ENCODE measurements around the gene NECTIN2. TPM values are rescaled to one million over a fixed set of nuclear protein-coding genes. Genes with fewer than 3 reads are reported as not detected.

Gene NECTIN2
- total RNA-seq, result 63.9 and 70.1 TPM in 2 replicates

GRCh38 chr19:44845612-44846454 is at the start of gene NECTIN2:
NECTIN2 (plus strand) TSS chr19:44846297; CDS start chr19:44846526, 229 bp downstream.

GRCh38 chr19:44808463-44809371 is 37.4 kb upstream of the NECTIN2 start, which contains the start of gene BCAM:
BCAM (plus strand) TSS chr19:44809103; CDS start chr19:44809125, 22 bp downstream.

GRCh38 chr19:44891016-44891882 is 45.2 kb downstream of the NECTIN2 start, which contains the start of gene TOMM40:
TOMM40 (plus strand) TSS chr19:44891254; CDS start chr19:44891416, 162 bp downstream.

GRCh38 chr19:44905437-44906160 is 59.5 kb downstream of the NECTIN2 start, which contains the start of gene APOE:
APOE (plus strand) TSS chr19:44905796; CDS start chr19:44906625, 829 bp downstream.

GRCh38 chr19:44914433-44915206 is 68.5 kb downstream of the NECTIN2 start, which contains the start of gene APOC1:
APOC1 (plus strand) TSS chr19:44914608; CDS start chr19:44914892, 284 bp downstream.

Other genes starting within 250 kb of the NECTIN2 start
- gene IGSF23, start 232.7 kb upstream of the NECTIN2 start, total RNA-seq, result not detected in 2 replicates
- gene PVR, start 202.4 kb upstream of the NECTIN2 start, total RNA-seq, result 13.4 and 15.8 TPM in 2 replicates
- gene CEACAM19, start 174.8 kb upstream of the NECTIN2 start, total RNA-seq, result 1.2 and 1.4 TPM in 2 replicates
- gene CEACAM16, start 147.1 kb upstream of the NECTIN2 start, total RNA-seq, result not detected in 2 replicates
- gene BCL3, start 97.6 kb upstream of the NECTIN2 start, total RNA-seq, result 30.3 and 34.7 TPM in 2 replicates
- not detected in 2 replicates for gene CBLC, start 68.4 kb upstream of the NECTIN2 start, total RNA-seq
- 14.3 and 15.0 TPM in 2 replicates for gene BCAM, start 37.2 kb upstream of the NECTIN2 start, total RNA-seq
- 43.9 and 47.5 TPM in 2 replicates for gene TOMM40, start 45.0 kb downstream of the NECTIN2 start, total RNA-seq
- gene APOE, start 59.5 kb downstream of the NECTIN2 start, total RNA-seq, result 11,373 and 11,693 TPM in 2 replicates
- 182 and 266 TPM in 2 replicates for gene APOC1, start 68.3 kb downstream of the NECTIN2 start, total RNA-seq
- not detected in 2 replicates for gene APOC4, start 95.9 kb downstream of the NECTIN2 start, total RNA-seq
- gene APOC2, start 99.8 kb downstream of the NECTIN2 start, total RNA-seq, result not detected in 2 replicates
- 69.0 and 85.2 TPM in 2 replicates for gene CLPTM1, start 109.1 kb downstream of the NECTIN2 start, total RNA-seq
- 6.8 and 12.4 TPM in 2 replicates for gene RELB, start 155.2 kb downstream of the NECTIN2 start, total RNA-seq
- 27.3 and 51.9 TPM in 2 replicates for gene CLASRP, start 192.7 kb downstream of the NECTIN2 start, total RNA-seq
- not detected in 2 replicates for gene ZNF296, start 230.2 kb downstream of the NECTIN2 start, total RNA-seq
- 8.2 and 18.2 TPM in 2 replicates for gene GEMIN7, start 233.0 kb downstream of the NECTIN2 start, total RNA-seq
- 21.3 and 26.5 TPM in 2 replicates for gene PPP1R37, start 246.9 kb downstream of the NECTIN2 start, total RNA-seq